ENCODE data around the gene WASHC4.
A peak's percentile ranks its signal among the peaks of the same experiment; 100 is the strongest.
"Not testable (repeated sequence)": the region's sequence is repeated elsewhere in the genome, so short reads cannot be mapped to it uniquely, and the experiment has no call there.

WASHC4 gene

DNA sequence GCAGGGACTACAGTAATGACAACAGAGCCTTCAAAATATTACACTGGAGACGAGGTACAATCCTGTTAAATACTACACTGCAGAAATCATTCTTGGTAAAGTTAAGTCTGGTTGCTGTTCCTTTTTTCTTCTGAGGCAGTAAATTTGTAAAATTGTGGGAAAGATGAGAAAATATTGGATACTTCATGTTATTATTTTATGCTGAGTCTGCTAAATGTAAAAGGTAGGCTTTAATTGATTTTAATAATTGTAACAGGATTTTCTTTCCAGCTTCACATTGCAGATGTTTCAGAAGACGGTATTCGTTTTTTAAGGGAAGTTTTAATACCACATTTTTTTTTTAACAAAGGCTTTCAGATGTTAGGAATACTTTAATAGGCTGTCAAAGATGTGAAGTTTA lies 62.6 kb downstream of the WASHC4 start:
- no peak for DNase-seq

DNA sequence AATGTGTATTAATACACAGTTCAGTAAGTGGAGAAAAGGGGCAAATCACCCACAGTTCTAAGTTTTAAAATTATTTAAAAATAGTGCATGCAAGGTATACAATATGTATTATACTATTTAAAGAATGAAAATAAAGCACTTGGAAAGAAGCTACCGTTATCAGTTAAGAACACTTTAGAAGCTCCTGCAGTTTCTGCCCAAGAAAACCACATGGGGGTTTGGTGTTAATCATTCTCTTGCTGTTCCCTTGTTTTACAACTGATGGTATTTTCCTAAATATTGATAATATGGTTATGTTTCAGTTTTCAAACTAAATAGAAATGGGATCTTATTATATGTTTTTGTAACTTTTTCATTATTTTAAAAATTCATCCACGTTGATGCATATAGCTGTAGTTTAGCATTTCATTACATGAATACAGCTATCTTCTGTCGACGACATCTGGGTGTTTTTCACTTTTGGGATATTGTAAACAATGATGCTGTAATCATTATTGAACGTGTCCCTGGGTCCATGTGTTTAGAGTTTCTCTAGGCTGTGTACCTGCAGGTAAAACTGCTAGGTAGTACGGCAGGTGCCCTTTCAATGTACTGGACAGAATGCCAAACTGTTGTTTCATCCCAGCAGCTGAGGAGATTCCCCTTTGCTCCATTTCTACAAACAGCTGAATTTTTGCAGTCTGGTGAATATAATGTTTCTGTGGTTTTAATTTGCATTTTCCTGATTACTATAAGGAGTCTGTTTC lies 64.3 kb downstream of the WASHC4 start:
- DNase-seq, result peak; percentile 4

DNA sequence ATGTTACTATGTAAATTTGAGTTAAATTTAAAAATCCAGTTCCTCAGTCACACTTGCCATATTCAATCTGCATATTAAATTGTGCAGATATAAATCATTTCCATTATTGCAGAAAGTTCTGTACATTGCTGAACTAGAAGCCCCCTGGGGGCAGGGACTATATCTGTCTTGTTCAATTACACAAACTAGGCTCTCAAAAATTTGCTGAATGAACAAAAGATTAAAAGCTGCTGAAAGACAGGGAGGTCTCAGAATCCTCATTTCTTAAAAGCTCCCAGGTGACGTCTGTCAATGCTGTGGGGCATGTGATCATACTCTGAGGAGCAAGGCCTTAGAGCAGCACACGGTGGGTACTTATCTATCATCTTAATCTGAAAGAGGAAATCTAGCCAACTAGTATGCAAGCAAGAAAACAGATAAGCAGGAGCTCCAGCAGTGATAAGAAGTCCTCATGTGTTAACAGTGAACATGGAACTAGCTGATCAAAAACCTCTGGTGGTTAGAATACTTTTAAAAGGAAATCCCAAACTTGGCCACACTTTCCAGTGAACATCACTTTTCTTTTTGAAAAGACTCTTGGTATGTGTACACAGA lies 68.0 kb downstream of the WASHC4 start:
- no peak for DNase-seq

DNA sequence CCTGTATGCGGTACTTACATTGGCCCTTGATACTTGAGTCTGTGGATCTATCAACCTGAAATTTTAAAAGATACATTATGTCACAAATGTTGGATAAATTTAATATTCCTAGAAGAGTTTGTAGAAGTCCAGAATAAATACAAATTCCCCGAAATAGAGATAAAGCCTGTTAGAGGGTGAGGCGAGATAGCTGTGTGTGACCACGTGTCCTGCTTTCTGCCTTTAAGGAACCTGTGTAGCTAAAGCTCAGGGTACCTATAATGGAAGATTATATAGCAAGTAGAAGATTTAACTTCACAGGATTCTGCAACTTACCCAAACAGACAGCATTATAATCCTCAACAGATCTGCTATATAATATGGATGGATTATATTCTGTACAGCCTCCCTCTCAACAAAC lies 69.7 kb downstream of the WASHC4 start:
- no peak for DNase-seq

DNA sequence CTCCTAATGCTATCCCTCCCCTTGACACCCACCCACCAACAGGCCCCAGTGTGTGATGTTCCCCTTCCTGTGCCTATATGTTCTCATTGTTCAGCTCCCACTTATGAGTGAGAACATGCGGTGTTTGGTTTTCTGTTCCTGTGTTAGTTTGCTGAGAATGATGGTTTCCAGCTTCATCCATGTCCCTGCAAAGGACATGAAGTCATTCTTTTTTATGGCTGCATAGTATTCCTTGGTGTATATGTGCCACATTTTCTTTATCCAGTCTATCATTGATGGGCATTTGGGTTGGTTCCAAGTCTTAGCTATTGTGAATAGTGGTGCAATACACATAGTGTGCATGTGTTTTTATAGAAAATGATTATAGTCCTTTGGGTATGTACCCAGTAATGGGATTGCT lies 71.6 kb downstream of the WASHC4 start:
- not testable (repeated sequence) for DNase-seq

DNA sequence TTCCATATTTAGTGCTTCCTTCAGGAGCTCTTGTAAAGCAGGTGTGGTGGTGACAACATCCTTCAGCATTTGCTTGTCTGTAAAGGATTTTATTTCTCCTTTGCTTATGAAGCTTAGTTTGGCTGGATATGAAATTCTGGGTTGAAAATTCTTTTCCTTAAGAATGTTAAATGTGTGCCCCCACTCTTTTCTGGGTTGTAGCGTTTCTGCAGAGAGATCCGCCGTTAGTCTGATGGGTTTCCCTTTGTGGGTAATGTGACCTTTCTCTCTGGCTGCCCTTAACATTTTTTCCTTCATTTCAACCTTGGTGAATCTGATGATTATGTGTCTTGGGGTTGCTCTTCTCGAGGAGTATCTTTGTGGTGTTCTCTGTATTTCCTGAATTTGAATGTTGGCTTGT lies 75.9 kb downstream of the WASHC4 start:
- DNase-seq, result not testable (repeated sequence)

DNA sequence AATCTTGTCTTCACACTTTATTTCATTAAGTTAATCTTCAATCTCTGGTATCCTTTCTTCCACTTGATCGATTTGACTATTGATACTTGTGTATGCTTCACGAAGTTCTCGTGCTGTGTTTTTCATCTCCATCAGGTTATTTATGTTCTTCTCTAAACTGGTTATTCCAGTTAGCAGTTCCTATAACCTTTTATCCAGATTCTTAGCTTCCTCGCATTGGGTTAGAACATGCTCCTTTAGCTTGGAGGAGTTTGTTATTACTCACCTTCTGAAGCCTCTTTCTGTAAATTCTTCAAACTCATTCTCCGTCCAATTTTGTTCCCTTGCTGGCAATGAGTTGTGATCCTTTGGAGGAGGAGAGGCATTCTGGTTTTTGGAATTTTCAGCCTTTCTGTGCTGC lies 76.4 kb downstream of the WASHC4 start:
- not testable (repeated sequence) for DNase-seq

DNA sequence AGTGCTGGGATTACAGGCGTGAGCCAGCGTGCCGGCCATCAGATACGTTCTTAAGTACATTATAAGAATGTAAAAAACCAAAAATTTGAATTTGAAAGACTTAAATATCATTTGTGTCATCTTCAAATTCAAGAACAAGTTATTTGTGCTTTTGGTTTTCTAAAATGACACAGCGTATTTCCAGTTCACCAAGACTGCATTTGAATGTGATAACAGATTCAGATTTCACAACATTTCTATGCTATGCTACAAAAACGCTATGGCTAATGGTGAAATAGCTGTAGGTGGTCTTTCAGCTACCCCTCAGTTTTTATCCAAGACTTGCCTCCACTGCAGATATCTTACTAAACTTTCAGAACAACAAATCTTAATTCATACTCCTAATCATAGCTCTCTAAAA lies 81.8 kb downstream of the WASHC4 start:
- no peak for DNase-seq

DNA sequence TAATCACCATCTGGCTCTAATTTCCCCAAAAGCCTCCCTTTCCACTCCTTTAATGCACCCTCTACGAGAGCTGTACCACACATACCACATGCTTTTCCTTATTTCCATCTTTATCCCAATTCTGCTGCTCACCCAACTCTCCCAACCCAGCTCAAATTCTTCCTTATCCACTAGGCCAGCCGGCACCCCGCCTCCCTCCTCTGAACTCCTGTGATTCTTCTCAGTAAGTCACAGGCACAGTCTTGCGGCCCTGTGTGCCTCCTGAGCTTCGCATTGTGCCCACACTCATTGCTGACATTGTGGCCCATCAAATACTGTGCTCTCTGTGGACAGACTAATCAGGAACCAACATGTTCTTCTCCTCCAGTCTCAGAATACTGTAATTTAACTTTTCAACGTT lies 83.0 kb downstream of the WASHC4 start:
- DNase-seq, result no peak

DNA sequence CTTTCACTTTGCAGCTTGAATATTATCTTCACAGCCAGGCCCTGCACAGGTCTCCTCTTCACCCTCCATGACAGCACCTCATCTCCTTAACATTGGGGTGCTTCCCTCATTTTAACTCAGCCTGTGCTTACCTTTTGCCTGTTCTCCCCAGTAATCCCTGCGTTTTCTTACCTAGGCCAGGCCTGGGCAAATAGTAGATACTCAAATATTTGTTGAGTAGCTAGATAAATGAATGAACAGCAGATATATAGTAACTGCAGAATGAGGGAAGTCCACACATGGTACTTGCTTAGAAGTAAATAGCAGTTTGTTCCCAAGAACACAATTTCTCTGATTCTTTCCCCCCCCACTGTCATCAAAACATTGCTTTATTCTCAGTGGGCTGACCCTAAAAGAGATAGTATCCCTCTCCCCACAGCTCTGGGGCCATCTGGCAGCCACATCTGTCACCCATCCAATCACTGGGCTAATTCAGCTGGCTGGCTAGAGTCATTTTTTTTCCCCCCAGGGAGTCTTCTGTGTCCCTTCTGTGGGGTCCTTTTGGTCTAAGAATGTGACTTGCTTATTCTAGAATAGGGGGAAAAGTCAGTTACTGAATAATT lies 85.2 kb downstream of the WASHC4 start:
- no peak for DNase-seq

DNA sequence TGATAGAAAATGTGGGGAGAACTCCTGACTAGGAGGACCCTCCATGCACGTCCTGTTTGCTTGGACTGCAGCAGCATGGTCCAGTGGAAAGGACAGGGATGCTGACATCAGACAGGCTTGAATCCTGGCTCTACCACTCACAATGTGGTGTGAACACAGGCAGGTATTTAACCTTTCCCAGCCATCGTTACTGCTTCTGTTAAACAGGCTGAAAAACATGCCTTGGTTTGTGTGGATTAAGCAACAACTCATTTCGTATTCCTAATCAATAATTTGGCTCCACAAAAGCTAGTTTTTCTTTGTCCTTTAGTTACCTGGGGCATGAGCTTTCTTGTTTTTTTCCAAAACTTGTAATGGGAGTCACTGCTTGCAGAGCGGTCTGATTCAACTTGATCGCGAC lies 87.4 kb downstream of the WASHC4 start:
- no peak for DNase-seq

DNA sequence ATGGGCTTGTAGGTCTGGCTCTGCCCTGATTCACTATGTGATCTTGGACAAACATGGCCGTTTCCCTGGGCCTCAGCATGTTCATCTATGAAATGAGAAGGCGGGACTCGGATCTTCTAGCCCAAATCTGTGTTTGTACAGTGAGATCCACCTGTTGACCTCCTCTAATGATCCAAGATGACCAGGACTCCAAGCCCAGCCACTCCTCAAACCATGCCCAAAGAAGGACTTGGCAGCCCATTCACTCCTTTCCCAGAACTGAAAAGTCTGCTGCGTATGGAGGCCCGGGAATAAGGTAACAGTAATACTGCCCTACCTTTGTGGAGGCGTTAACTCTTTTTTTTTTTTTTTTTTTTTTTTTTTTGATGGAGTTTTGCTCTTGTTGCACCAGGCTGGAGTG lies 88.6 kb downstream of the WASHC4 start:
- DNase-seq, result no peak

DNA sequence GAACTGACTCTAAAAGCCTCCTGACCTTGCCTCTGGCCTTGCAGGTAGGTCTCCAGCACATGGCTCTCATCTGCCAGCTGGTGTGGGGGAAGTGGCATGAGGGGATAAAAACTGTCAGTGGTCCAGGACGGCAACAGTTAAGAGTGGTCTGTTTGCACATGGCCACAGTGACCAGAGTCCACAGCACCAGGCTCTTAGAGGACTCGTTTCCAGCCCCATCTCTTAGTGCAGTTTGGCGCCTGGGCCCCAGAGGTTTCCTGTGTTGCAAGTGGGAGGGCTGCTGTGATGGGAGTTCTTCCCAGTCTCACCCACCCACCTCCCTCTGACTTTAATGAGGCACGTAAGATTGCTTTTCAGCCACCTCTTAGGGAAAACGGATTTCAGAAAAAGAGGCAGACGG lies 91.4 kb downstream of the WASHC4 start:
- no peak for DNase-seq

DNA sequence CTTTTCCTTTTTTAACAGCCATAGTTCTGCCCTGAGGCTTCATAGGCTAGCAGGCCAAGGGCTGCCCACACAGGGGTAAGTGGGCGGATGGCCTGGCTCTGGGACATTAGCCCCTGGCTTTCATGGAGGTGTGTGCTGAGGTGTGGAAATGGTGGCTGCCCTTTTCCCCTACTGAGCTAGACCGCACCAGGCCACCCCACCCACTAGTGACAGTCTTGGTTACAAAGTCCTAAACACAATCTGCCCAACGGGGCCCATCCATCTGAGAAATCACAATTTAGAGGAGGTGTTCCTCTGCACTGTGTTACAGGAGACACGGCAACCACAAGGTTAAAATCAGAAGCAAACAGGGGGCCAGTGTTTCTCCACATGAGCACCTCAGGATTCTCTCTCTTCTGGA lies 92.9 kb downstream of the WASHC4 start:
- no peak for DNase-seq

DNA sequence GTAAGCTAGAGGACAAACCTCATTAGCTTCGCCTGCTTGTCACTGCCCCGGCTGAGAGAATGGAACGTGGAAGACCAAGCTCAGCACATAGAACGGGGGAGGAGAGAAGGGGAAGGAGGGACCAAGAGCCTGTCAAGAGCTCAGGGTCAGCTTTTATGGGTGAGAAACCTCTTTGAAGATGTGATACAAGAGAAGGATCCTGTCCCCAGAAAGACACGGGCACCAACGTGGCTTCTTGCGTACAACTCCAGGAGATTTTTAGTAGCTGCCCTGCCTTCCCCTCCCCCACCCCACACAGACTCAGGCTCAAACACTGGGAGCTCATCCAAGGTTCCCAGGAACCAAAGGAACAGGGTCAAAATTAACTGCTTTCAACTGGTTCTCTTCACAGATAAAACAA lies 93.8 kb downstream of the WASHC4 start:
- no peak for DNase-seq

DNA sequence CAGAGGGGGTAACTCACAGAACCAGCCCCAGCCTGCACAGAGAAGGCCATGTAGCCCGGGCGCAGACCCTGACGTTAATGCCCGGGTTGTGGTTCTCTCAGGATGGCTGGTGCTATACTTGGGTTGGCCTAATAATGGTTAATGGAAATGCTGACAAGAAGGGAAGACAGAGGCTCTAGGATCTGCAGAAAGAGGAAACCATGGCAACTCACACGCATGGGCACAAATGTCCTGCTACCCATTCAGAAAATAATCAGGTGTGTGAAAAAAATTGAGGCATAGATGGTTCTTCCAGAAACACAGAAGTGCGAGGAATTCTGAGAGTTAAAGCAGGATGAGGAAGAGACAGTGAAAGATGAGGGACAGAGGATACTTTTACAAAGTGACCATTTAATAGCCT lies 94.7 kb downstream of the WASHC4 start:
- no peak for DNase-seq

DNA sequence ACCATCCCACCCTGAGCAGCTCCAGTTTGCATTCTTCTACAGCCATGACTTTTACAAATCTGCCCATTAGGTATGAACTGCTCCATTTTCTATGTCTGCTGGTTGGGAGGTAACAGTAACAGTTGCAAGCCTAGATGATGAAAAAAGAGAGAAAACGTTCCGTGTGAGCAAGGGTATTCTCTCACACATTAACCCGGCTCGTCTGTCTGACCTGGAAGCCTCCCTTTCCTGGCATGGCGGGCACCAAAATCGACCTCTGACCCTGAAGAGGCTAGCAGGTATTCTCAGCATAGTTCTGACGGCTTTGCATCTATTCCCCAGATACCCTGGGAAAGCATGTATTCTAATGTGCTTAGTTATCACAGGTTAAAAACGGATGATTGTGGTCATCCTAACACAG lies 96.6 kb downstream of the WASHC4 start:
- DNase-seq, result no peak

DNA sequence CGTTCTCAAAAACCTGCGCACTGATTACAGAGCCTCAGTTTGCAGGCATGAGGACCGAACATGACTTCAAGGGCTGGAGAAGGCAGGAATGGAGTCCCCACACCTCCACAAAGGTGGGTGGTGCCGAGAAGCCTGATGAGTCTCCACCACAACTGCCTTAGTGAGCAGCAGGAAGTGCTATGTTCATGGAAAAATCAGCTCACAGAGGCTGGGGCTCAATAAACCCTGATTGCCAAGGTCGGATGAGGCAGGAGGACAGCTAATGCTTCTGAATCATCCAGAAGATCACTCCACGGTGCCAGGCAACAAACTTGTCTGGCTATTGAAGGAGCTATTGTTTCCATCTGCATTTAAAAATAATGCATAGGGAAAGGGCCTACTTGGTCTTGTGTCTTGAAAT lies 97.4 kb downstream of the WASHC4 start:
- no peak for DNase-seq

DNA sequence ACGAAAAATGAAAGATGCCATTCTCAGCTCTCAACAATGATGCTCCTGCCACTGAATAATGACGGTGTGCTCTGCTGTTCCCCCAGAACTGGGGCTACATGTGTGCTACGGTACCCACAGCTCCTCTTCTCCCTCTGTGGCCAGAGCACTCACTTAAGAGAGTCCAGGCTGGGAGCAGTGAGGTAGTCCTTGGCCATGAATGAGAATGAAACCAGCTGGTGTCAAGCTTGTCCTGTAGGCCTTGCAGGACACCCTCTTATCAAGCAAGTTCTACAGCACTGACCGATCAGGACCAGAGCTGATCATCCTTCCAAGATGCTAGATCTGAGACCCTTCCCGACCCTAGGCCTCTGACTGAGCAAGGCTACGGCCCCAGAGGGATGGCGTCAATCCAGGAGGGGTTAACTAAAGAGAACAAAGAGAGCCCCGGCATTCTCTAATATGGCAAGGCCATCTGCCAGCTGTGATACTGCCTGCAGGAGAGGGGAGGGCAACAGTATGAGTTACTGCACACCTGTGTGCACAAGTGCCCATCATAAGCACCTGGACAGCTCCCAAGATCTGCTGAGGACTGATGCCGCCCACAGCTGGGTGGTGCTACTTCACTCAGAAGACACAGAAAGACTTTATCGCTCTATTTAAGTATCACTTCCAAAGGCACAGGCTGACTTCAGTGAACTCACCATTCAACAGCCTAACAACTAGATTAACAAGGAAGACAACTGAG lies 98.0 kb downstream of the WASHC4 start:
- DNase-seq, result no peak

DNA sequence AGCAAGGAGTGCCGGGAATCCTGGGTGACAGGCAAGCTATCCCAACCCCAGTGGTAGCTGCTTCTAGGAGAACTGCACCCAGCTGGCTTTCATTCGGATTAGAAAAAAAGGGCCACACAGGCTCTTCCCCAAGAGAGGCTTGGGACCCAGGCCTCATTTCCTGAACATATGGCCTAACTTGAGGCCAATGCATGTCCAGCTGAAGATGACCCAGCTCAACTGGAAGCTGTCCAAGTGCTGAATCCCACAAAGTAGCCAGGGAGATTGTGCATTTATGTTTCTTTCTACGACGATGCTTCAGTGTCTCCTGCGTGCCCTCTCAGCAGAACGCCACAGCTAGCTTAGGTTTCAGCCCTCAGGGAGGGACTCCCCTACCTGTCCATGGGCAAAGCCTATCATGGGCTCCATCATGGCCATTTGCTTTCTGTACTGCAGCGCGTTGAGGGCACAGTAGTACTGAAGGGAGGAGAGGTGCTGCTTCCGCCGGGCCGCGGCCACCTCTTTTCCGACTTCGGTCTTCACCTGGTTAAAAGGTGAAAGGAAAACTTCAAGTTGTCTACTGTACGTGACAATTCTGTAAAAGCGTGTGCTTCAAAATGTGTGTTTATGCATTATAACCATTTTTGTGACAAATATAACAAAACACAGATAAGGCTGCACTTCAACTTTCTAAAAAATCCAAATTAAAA lies 99.3 kb downstream of the WASHC4 start:
- DNase-seq, result no peak

DNA sequence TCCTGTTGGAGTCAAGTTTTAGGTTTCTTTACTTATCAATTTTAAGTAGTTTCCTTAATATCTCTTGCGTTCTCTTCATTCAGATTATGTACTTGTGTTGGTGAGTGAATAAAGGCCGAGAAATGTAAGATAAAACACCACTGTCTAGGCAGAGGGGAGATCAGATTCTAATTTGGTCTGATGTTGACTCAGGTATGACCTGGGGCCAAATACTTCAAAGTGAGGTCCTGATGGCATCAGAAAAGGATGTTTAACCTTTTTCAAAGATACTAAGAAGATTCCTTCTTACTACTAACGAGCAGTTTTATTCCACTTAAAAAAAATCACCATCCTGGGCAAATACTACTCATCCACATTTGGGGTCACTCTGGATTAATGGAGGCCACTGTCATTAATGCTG lies 101.6 kb downstream of the WASHC4 start:
- DNase-seq, result no peak

DNA sequence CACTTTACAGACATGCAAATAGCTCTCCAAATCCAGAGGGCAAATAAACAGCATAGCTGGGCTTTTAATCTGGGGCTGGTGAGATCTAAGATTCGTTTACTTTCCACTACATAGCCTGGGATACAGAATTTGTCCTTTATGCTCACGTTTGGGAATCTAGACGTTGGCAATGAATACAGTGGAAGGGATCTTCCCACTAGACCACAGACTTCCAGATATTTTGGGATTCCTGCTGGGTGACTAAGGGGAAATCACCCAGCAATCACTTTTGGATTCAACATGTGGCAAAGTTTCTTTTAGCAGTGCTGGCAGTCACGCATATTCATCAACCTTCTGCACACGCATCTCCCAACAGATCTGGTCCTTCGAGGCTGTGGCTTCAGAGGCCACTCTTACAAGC lies 104.9 kb downstream of the WASHC4 start:
- DNase-seq, result no peak

DNA sequence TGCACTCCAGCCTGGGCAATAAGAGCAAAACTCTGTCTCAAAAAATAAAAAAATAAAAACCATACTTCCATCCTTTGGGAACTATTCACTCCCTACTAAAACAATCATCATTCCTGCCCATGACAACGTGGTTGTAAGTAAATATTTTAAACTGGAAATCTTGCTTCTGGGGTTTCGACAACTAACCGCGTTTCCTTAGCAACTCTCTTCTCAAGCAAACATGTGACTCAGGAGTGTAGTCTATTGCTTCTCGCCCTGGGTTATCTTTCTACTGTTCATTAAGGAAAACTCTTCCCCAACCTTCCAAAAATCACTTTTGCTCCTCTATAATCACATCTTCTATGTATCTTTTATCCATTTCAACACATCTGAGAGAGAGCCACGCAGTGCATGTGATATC lies 106.6 kb downstream of the WASHC4 start:
- DNase-seq, result no peak
